RWPE1 (cell line): Measurements from ENCODE around the gene ZDHHC3.
A peak's percentile ranks its signal among the peaks of the same experiment; 100 is the strongest.

Source experiments
- CTCF ChIA-PET: fragments of 350-600 bp; sonication (Branson Sonifier 250); formaldehyde crosslinking; extraction: SDS; loops from one replicate; lab custom pipeline; 2021; lab: Yijun Ruan, JAX
- POLR2A ChIA-PET: fragments of 400-600 bp; formaldehyde crosslinking; extraction: SDS; loops from one replicate; lab custom pipeline; 2020; ENCODE audit warnings: antibody characterized with exemption; ENCODE audit not compliant: low non-redundant PET; lab: Yijun Ruan, JAX
- DNase-seq: peaks from one replicate; pipeline ENCODE4 v3.0.0; 2012; ENCODE audit warnings: low spot score
- H3K27ac ChIP-seq: fragments of 450-650 bp; 2 replicates; pipeline ENCODE4 v1.5.1; 2017
- TF ChIP-seq, protein P1 (sequence below): fragments of 450-650 bp; conservative IDR thresholded peaks from 2 replicates; pipeline ENCODE4 v1.5.1; 2017; ENCODE audit warnings: low read depth, mild to moderate bottlenecking

The ZDHHC3 gene

DNA sequence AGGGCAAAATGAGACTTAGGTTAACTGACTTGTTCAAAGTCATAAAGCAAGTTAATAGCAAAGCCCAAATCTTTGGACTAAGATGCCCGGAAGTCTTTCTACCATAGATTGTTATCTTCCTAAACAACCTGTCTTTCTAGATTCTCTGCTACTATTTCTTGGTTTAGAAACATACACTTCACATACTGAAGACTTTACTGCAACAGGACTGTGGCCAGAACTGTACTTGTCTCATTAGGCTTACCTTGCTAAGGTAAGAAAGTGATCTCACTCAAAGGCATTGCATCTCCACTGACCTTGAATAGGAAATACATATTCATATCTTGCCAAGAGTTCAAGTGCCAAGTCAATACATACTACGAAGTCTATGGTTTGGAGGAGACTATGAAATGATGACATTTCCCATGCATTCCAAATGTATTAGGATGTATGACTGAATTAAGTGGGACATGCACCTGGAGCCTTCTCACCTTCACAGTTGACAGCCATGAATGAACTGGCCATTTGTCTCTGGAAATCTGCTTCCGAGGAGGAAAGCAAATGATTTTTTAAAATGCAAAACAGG, 5.0 kb downstream of the ZDHHC3 start:
- ChIA-PET CTCF (no interaction called here), POLR2A (no interaction called here)
- DNase-seq: no peak
- TF ChIP-seq, protein P1, sequence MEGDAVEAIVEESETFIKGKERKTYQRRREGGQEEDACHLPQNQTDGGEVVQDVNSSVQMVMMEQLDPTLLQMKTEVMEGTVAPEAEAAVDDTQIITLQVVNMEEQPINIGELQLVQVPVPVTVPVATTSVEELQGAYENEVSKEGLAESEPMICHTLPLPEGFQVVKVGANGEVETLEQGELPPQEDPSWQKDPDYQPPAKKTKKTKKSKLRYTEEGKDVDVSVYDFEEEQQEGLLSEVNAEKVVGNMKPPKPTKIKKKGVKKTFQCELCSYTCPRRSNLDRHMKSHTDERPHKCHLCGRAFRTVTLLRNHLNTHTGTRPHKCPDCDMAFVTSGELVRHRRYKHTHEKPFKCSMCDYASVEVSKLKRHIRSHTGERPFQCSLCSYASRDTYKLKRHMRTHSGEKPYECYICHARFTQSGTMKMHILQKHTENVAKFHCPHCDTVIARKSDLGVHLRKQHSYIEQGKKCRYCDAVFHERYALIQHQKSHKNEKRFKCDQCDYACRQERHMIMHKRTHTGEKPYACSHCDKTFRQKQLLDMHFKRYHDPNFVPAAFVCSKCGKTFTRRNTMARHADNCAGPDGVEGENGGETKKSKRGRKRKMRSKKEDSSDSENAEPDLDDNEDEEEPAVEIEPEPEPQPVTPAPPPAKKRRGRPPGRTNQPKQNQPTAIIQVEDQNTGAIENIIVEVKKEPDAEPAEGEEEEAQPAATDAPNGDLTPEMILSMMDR: no peak
- H3K27ac ChIP-seq: no peak overlapping the region

DNA sequence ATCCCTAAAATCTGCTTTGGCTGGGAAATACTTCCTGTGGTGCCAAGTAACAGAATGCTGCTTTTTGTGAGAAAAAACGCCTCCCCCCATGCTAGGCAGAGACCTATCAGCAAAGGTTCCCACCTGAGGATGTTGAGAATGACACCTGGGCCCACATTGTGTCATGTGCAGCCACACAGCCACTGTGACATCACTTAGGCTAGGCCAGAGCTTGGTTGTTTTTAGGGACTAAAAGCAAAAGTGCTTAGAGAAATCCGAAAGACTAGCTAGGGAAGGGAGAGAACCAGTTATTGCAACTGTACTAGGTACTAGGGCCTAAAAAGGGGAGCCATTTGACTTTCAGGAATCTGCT, 6.2 kb downstream of the ZDHHC3 start:
- H3K27ac ChIP-seq: peak overlapping the region; percentile 59
- TF ChIP-seq, protein P1: no peak
- POLR2A ChIA-PET: no interaction called here
- DNase-seq: no peak
- CTCF ChIA-PET: no interaction called here

DNA sequence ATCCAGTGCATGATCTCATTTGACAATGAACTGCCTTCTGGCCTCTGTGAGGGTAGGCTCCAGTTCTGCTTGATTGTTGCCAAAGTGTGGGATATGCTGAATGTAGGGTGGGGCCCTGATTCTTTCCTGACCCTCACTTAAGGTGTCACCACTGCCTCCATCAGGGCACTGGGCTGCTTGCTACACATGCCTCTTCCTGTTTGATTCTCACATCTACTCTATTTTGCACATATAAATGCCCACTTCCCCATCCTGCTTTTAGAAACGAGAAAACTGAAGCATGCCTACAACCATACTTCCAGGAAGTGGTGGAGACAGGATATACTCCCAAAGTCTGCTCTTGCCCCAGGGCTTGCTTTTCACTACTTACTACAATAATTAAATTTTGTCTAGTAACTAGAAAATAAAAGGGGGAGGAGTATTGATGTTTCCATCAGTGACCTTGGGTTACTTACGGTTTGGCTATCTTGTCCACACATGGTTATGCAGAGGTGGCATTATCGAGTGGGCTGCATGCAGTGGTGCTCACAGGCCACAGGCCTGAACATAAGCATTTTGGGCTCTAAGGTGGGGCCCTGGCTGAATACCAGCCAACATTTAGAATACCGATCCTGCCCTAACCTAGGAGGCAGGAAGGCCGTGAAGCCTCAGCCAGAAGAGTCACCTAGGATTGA, 6.7 kb downstream of the ZDHHC3 start:
- TF ChIP-seq, protein P1: no peak
- ChIA-PET CTCF (no interaction called here), POLR2A (no interaction called here)
- H3K27ac ChIP-seq: peak overlapping the region; percentile 59
- no peak for DNase-seq

DNA sequence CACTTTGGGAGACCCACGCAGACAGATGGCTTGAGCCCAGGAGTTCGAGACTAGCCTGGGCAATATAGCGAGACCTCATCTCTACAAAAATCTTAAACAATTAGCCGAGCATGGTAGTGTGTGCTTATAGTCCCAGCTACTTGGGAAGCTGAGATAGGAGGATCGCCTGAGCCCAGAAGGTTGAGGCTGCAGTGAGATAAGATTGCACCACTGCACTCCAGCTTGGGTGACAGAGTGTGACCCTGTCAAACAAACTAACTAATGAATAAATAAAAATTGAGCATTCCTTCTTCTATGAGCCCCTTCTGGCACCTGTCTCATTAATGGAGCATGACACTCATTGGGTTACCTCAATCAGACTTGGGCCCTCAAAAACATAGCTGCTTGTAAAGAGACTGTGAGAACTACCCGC, 7.5 kb downstream of the ZDHHC3 start:
- ChIA-PET CTCF (no interaction called here), POLR2A (no interaction called here)

DNA sequence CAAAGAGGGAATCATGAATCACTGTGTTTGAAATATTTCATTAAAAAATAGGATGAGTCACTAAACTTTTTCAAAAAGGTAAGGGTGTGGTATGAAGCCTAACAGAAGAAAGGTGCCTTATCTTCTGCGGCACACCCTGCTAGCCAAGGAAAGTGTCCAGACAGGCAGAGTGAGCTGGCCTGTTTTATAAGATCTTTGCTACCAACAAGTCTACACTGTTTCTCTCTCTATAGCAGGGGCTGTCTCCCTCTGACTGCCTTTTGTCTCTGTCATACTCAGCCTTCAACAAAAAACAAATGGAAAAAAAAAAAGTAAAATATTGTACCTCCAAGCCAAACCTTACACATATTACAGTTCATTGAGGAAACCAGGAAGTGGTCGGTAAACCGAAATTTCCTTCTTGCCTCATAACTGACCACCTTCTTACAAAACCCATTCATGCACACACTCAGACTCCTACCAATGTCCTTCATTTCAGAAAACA, 9.1 kb downstream of the ZDHHC3 start:
- ChIA-PET CTCF (no interaction called here), POLR2A (no interaction called here)
- peak; percentile 60 for DNase-seq
- H3K27ac ChIP-seq: no peak overlapping the region
- TF ChIP-seq, protein P1: no peak

More for the DNA sequence above, 7.5 kb downstream of the ZDHHC3 start:
- DNase-seq: no peak
- H3K27ac ChIP-seq: peak overlapping the region; percentile 64
- TF ChIP-seq, protein P1: no peak

DNA sequence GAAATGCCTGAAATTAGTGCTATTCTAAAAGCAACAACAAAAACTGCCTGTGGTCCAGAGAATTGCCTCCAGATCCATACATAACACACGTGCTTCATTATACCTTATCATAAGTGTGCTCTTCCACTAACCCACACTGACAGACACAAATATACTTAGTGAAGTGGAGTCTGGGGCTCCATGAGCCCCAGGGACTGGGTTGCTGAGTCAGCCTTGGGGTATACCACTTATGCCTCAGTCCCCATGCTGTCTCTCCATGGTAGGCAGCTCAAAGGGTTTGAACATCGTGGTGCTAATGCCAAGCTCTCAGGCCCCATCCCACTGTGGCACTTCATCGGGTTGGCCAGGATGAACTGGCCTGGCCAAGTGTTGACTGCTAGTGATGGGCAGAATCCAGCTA, 10.8 kb downstream of the ZDHHC3 start:
- TF ChIP-seq, protein P1: no peak
- H3K27ac ChIP-seq: no peak overlapping the region
- CTCF ChIA-PET: no interaction called here
- DNase-seq: no peak
- POLR2A ChIA-PET: no interaction called here
